ENCODE measurements around the gene LRFN4.

LRFN4 gene

DNA sequence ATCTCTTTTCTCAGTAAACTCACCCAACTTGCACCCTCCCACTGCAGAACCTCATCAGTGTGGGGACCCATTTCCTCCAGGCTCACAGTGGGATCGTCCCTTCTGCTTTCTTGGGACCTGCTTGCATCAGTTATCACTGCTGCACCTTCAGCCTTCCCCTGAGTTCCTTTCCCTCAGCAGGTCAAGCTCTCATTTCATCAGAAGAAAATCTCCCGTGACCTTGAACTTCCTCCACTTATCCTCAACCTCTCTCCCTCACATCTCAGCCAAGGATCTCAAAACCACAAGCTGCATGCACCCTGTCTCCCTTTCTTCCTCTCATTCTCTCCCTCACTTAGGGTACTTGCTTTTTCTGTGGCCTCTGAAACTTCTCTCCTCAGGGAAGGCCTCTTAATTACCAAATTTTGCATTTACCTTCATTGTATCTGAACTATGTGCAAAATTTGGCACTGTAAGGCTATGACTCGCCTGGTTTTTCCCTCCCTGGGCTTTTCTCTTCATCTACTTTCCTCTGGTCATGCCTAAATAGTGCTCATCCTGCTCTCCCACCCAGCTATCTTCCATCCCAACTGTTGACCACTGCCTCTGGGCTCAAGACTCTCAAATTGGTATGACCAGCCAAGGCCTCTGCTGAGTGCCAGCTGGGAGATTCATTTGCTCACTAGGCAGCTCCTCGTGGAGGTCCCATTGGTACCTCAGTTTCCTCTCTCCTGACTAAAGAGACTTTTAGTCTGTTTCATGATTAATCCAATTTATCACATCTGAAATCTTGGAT lies 16.4 kb upstream of the LRFN4 start:
- H3K4me3 ChIP-seq (replicated peaks; ENCODE audit: low read depth, low read length): no peak overlapping the region
- TF ChIP-seq, protein P1, sequence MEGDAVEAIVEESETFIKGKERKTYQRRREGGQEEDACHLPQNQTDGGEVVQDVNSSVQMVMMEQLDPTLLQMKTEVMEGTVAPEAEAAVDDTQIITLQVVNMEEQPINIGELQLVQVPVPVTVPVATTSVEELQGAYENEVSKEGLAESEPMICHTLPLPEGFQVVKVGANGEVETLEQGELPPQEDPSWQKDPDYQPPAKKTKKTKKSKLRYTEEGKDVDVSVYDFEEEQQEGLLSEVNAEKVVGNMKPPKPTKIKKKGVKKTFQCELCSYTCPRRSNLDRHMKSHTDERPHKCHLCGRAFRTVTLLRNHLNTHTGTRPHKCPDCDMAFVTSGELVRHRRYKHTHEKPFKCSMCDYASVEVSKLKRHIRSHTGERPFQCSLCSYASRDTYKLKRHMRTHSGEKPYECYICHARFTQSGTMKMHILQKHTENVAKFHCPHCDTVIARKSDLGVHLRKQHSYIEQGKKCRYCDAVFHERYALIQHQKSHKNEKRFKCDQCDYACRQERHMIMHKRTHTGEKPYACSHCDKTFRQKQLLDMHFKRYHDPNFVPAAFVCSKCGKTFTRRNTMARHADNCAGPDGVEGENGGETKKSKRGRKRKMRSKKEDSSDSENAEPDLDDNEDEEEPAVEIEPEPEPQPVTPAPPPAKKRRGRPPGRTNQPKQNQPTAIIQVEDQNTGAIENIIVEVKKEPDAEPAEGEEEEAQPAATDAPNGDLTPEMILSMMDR (IDR thresholded peaks at IDR 0.05; ENCODE audit: low read length, missing control alignments): no peak
- DNase-seq (ENCODE audit: low read depth): no peak

DNA sequence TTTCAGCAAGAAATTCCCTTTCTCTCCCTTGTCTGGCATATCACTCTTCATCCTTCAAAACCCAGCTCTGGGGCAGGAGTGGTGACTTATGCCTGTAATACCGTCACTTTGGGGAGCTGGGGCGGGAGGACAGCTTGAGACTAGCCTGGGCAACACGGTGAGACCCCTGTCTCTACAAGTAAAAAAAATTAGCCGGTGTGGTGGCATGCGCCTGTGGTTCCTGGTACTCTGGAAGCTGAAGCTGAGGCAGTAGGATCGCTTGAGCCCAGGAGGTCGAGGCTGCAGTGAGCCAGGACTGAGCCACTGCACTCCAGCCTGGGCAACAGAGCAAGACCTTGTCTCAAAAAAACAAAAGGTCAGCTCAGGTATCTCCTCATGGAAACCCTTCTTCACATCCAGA lies 15.0 kb upstream of the LRFN4 start:
- TF ChIP-seq, protein P1 (IDR thresholded peaks at IDR 0.05; ENCODE audit: low read length, missing control alignments): no peak
- H3K4me3 ChIP-seq (replicated peaks; ENCODE audit: low read depth, low read length): peak overlapping the region; percentile 97
- DNase-seq (ENCODE audit: low read depth): no peak

DNA sequence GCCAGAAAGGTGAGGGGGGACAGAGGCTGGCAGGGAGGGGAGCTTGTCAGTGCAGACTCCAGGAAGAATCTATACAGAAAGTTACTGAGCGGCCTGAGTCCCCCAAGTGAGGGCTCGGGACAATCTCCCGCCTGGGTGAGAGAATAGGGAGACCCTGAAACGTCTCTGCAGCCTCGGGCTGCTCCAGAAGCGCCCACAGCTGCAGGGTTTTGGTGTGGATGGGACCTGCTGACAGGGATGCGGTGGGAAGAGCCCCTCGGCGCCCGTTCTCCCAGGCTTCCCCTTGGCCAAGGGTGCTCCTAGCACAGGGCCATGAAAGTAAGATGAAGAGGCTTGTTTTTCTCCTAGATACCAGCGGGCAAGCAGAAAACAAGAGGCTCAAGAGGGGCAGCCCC lies 14.4 kb upstream of the LRFN4 start:
- TF ChIP-seq, protein P1 (IDR thresholded peaks at IDR 0.05; ENCODE audit: low read length, missing control alignments): no peak
- DNase-seq (ENCODE audit: low read depth): no peak
- H3K4me3 ChIP-seq (replicated peaks; ENCODE audit: low read depth, low read length): peak overlapping the region; percentile 97

DNA sequence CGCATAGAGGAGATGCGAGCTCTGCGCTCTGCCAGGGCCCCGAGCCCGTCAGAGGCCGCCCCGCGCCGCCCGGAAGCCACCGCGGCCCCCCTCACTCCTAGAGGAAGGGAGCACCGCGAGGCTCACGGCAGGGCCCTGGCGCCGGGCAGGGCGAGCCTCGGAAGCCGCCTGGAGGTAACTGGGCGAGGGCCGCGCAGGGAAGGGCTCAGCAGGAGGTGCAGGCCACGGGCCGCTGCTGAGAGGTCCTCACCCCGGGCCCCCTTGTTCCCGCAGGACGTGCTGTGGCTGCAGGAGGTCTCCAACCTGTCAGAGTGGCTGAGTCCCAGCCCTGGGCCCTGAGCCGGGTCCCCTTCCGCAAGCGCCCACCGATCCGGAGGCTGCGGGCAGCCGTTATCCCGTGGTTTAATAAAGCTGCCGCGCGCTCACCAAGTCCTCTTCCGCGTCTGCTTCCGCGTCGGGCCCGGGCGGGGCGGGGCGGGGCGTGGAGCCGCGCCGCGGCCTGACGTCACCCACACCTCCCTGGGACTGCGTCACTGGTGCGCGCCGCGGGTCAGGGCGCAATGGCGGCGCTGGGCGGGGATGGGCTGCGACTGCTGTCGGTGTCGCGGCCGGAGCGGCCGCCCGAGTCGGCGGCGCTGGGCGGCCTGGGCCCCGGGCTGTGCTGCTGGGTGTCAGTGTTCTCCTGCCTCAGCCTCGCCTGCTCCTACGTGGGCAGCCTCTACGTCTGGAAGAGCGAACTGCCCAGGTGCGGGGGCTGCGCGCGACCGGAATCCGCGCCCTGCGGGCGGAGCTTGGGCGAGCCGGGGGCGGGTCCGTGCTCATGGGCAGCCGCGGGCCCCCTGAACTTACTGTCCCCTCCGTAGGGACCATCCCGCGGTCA lies 13.7 kb upstream of the LRFN4 start, which contains the start of gene RCE1:
Gene RCE1, plus strand, starts transcription at position 546 of the 880 bp plus-strand sequence. Its CDS starts 15 bp downstream, at position 561.
- TF ChIP-seq, protein P1 (IDR thresholded peaks at IDR 0.05; ENCODE audit: low read length, missing control alignments): no peak
- peak within 1 kb of the TSS; percentile 97 for H3K4me3 ChIP-seq (replicated peaks; ENCODE audit: low read depth, low read length)
- peak; percentile 90 for DNase-seq (ENCODE audit: low read depth)

DNA sequence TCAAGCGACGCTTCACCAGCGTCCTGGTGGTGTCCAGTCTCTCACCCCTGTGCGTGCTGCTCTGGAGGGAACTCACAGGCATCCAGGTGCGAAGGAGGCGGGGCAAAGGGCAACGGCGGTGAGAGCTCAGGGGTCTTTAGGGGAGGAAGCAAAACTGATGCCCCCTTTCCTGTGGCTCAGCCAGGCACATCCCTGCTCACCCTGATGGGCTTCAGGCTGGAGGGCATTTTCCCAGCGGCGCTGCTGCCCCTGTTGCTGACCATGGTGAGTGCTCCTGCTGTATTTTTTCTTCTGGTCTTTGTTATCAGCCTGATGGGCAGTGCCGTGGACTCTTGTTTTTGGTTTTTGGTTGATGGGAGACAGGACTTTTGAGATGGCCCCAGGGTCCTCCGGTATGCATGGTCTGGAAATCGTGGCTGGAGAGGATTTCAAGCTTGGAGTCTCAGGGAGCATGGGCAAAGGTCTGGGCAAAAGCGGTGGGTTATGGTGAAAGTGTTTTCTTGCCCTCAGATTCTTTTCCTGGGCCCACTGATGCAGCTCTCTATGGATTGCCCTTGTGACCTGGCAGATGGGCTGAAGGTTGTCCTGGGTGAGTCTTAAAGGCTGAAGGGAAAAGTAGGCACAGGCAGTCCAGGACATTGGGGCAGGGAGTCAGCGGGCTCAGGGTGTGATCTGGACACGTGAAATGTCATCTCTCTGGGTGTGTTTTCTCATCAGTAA lies 12.9 kb upstream of the LRFN4 start:
- H3K4me3 ChIP-seq (replicated peaks; ENCODE audit: low read depth, low read length): peak overlapping the region; percentile 97
- no peak for DNase-seq (ENCODE audit: low read depth)
- TF ChIP-seq, protein P1 (IDR thresholded peaks at IDR 0.05; ENCODE audit: low read length, missing control alignments): no peak

DNA sequence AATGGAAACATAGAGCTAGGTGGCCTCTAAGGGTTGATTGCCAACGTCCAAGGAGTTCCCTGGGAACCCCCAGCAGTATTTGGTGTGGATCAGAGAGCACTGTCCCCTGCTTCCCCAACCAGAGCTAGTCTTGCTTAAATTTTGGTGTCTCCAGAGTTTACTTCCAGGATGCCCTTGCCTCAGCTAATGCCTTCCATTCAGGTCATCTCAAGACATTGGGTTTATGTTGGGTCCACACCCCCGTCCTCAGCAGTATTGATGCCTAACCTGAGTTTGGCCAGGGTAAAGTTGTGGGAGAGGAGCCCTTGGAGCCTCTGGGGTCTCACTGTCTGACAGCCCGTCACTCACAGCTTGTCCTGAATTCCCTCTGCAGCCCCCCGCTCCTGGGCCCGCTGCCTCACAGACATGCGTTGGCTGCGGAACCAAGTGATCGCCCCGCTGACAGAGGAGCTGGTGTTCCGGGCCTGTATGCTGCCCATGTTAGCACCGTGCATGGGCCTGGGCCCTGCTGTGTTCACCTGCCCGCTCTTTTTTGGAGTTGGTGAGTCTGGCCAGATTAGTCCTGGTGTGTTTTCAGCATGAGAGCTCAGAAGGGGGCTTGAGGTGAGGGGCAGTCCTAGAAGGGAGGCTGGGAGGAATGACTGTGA lies 12.2 kb upstream of the LRFN4 start:
- peak overlapping the region; percentile 97 for H3K4me3 ChIP-seq (replicated peaks; ENCODE audit: low read depth, low read length)
- TF ChIP-seq, protein P1 (IDR thresholded peaks at IDR 0.05; ENCODE audit: low read length, missing control alignments): no peak
- DNase-seq (ENCODE audit: low read depth): no peak

All from fibroblast of pulmonary artery (primary cell).